GM18508 (cell line): Measurements from ENCODE around the gene GDF9.

ENCODE experiments used
- ATAC-seq: cut with Tn5 transposase; IDR thresholded peaks from one replicate; pipeline ENCODE4 v1.9.1; 2021; ENCODE audit warnings: moderate number of reproducible peaks; ENCODE audit not compliant: insufficient read depth, unreplicated experiment

GDF9 gene

DNA sequence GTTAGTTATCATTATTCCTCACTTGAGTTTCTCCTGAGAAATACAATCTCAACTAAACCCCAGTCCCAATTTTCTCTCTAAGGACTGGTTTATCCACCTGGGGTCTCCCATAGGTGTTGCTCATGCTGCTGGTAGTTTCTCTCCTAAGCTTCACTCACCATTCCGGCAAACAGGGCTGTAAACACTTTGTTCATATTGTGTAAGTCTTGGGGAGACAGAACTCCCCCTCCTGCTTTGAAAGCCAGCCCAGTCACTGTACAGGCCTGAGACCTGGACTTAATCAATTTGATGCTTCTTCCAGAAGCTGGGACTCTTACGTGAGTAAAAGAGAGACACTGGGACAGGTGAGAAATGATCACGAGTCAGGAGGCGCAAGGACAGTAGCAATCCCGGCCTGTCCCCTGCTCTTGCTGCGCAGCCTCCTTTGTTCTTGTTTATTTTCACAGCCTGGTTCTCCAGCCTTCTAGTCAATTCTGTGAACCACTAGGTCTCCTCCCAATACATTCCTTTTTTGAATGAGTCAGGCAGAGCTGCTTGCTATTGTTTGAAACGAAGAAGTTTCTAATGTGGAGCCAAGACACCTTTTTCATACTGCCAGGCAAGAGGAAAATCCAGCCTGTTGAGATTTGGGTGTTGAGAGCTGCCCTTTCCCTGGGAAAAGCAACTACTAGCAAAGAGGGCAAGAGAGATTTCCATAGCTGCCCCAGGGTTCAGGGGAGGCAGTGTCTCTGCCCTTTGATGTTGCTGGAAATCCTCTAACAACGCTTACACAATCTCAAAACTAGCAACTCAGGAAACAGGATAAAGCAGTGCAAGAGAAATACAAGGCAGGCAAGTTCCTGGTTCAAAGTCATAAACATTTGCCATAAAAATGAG, 26.6 kb downstream of the GDF9 start:
- ATAC-seq = no peak

DNA sequence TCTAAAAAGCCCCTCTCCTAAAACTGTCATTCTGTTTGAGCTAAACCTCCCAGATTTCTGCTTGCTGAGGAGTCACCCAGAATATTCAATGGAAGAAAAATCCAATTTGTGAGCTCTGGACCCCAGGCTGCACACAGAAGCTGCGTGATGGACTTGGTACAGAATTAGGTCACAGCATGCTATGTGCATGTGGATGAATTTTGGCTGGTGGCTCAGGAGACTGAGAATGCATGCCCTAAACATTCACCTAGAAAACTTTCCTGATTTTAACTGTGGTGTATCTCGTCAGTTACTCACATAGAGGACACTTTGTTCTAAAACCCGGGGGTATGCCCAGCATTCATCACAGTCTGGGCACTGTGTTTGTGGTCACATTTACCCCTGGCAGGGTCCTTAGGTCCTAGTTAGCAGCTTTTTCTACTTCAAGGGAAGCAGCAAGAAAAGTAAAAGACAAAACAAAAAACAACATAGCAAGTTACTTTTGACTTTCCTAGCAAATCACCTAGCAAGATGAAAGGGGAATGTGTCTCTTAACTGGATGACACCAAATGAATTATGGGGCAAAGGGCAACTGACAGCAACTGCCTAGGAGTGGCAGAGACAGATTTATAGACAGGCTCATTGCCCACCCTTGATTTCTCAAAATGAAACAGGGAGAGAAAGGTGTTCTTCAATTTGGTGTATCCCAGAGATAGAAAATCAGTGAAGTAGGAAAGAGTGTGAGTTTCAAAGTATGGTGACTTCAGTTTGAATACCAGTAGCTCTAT, 27.6 kb downstream of the GDF9 start:
- ATAC-seq = no peak

DNA sequence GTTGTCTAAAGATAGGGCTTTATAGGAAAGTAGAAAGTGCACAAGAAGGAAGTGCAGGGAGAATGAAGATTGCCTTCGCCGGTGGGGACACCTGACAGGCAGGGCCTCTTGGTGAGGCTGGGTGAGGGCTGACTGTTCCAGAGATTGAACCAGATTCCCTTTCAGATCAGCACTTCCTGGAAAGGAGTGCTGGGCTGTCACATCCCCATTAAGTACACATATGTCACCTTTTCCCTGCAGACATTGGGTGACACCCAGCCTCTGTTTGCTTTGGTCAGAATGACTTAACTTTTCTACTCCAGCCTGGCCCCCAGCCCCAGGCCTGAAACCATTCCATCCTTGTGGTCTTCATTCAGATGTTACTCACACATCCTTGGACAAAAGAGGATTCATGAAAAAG, 28.4 kb downstream of the GDF9 start:
- ATAC-seq = no peak

DNA sequence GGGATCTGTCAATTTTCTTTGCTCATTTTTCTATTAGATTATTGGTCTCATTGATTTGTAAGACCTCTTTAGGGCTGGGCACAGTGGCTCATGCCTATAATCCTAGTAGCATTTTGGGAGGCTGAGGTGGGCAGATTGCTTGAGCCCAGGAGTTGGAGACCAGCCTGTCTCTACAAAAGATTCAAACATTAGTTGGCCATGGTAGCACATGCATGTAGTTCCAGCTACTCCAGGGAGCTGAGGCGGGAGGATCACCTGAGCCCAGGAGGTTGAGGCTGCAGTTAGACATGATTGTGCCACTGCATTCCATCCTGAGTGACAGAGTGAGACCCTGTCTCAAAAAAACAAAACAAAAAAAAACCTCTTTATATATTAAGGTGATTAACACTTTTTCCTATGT, 29.4 kb downstream of the GDF9 start:
- ATAC-seq = no peak

DNA sequence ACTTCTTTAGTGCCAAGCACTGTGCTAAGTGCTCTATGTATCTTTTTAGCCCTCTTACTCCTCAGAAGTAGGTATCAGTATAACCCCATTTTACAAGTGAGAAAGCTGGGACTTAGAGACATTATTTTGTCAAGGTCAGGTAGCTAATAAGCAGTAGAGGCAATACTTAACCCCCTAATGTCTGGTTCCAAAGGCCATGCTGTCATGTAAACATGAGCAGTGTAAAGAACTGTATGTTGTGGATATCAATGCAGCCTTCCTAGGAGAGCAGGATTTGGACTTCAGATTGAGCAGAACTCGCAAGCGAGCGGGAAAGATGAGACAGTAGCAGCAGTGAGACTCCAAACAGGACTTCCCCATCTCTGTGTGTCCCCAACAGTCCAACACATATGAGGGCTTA, 32.2 kb downstream of the GDF9 start:
- ATAC-seq = no peak

DNA sequence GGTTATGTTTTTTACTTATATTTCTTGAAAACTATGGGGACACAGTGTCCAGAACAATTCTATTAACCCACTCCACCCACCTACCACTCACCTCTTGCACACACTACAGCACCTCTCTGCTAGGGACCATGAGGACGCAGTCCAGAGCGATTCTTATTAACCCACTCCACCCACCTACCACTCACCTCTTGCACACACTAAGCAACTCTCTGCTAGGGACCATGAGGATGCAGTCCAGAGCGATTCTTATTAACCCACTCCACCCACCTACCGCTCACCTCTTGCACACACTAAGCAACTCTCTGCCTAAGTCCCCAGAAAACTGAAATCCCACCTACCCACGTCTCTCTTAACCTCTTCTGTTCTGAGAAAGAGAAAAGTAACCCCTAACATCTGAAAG, 33.7 kb downstream of the GDF9 start:
- ATAC-seq = no peak

DNA sequence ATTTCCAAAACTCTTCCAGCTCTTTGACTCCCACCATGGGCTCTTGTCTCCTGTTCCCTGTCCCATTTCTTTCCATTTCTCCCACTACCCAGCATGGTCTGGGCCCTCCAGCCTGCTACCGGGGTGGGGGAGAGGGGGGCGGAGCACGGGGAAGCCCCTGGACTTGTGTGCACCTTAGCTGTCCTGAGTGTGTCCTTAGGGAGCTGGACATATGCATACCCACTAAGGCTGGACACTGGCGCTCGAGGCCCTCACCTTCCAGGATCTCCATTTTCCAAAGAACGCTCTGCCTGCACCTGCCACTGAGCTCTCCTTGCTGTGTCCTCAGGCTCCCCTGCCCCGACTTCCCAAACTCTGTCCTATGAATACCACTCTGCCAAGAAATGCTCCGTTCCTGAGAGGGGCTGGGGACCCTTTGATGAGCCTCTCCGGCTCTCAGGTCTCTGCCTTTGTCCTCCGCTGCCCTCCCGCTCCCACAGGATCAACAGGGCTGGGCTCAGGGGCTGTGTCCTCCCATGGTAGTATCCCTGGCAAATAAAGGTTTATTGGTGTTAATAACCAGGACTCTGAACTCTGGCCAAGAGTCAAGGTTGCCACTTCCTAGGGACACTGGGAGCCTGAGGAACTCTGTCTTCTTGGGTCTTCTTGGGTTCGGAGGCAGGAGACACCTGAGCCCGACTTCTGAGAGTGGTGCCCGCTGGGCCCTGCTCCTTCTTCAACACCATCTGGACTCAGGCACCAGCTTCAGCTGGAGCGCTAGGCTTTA, 35.0 kb downstream of the GDF9 start:
- ATAC-seq = no peak

DNA sequence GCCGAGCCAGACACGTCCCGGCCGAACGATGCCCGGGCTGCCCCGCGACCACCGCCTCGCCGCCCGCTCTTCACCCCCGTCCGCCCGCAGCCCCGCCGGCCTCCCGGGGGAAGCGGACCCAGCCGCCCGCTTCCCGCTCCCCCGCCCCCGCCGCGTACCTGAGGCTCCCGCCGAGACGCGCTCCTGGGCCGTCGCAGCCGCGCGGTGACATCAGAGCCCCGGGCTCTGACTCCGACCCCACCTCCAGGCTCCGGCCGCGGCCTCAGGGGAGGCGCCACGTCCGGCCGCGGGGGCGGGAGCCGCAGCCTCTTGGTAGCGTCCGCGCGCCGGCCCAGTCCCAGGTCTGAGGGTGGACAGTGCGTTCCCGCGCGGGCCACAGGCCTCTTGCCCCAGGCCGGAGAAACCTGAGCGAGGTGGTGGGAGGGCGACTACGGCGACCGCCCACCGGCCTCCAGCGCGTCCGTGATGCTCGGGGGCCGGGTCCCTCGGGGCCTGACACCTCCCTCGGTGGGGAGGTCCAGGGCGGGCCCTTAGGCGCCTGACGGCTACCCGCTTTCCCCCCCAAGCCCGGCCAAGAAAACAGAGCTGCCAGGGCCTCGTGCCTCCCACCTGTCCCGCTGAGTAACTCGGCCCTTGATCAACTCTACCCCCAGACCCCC, 35.7 kb downstream of the GDF9 start, which contains the start of gene SHROOM1:
Gene SHROOM1, minus strand, starts transcription at position 212 of the 659 bp plus-strand sequence. CDS start 4,507 bp downstream, outside the sequence.
- ATAC-seq = no peak

DNA sequence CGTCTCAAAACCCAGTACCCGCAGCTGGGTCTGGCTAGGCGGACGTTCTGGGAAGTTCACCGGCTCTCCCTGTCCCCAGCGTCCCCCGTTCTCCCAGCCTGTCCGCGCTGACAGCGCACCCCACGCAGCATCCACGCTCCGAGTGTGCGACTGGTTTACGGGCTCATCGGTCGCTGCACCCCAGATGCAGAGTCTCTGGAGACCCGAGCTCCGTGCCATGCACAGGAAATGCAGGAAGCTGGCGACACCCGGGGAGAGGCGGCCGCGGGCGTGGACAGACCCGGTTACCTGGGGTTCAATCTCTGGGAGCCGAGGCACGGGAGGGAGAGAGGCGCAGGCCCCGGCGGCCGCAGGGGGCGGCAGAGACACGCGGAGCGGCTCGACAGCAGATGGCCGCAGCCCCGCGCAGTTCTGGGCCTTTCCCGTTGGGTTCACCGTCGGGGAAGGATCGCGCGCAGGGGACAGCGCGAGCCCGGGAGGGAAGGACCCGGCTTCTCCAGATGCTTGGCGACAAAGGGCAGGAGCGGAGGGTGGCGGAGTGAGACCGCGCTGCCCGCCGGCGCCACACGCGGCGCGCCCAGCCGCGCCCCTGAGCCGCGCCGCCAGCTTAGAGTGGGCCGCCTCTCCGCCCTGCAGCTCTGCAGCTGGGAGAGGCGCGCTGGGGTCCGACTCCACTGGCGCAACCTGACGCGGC, 36.4 kb downstream of the GDF9 start:
- no peak for ATAC-seq

DNA sequence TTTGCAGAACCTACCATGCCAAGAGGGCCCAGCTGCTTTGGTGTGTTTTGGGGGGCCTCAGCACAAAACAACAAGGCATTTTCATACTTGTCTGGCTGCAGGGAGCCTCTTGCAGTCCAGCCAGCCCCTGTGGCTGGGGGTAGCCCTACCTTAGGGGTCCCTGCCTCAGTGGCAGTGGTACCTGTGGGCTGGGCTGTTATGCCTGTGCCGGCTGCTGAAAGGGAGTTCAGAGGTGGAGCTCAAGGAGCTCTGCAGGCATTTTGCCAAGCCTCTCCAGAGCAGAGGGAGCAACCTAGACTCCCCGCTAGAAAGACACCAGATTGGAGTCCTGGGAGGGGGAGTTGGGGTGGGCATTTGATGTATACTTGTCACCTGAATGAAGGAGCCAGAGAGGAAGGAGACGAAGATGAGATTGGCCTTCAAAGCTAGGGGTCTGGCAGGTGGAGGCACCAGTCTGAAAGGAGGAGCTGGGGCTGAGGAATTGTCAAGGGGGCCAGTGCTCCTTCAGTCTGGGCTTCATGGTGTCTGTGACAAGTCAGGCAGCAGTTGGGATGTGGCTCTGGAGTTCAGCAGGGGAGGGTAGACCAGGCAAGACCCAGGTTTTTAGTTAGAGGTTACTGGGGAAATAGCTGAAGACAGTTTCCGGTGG, 37.3 kb downstream of the GDF9 start:
- ATAC-seq = no peak

DNA sequence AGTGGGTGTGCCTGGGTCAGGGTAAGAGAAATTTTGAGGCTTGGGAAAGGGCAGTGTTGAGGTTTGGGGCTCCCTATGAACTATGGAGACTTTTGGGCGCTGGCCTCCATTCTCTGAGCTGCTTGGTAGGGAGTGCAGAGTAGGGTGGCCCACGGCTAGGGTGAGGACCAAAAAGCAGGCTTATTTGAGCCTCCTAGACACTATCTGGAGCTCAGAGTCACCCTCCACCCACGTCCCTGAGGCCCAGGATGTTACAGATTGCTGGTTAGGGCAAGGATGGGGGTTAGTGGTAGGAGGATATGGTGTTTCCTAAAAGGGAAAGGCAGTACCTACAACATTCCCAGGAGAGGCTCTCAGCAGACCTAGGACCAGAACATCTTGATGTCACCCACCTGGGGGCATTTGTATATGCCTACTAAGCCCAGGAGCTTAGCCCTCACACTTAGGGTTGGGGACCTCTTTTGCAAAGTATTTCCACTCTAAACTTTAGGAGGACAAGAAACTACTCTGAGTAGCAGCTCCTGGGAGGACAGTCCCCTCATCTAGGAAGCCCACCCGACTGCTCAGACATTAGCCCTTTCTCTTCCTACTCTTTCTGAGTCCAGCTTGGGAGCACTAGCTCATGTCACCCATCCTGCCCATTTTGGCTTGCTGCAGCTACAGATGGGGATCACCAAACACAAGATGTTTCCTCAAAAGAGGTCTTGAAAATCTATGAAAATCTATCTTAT, 38.2 kb downstream of the GDF9 start:
- no peak for ATAC-seq

DNA sequence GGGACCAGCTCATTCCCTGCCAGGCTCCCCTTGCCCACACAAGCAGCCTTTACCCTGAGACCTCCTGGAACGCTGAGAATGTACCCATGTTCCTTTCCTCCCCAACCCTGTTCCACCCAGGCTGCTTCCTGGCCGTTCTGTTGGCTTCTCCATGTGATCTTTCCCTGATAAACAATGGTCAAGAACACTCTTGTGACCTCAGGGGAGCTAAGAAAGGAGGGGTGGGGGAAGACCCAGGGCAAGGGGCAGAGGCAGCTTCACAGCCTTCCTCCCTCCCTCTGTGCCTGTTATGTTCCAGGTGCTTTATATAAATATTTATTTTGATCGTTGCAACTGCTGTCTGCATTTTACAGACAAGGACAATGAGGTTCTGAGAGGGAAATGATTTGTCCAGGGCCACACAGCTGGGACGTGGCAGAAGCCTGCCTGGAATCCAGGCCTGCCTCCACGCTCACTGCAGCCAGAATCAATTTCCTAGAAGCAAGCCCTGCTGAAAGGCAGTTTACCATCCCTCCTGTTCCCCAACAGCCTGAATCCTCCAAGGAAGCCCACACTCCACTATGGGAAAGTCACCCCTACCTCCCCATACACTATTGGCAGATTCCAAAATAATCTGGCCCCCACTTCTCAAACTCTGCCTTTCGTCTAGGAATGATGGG, 39.7 kb downstream of the GDF9 start:
- no peak for ATAC-seq

DNA sequence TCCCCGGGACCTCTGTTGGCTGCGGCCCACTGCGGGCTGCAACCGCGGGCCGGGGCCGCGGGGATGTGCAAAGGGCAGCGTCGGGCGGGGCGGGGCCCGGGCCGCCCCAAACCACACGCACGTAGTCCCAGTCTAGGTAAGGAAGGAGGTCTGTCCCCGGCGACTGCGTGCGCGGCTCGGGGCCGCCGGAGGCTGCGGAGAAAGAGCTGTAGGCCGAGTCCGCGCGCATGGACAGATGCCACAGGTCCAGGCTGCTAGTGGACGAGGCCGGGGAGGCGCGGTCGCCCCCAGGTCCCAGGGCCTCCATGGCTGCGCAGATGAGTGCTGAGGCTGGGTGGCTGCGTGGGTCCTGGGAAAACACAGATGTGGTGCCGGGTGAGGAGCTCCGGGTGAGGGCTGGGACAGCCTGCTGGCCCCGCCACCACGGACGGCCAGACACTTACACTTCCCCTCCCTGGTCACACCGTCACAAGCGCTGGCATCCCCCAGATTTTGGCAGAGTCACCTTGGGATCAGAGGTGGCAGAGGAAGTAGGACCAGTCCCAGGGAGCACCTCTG, 40.4 kb downstream of the GDF9 start:
- no peak for ATAC-seq

DNA sequence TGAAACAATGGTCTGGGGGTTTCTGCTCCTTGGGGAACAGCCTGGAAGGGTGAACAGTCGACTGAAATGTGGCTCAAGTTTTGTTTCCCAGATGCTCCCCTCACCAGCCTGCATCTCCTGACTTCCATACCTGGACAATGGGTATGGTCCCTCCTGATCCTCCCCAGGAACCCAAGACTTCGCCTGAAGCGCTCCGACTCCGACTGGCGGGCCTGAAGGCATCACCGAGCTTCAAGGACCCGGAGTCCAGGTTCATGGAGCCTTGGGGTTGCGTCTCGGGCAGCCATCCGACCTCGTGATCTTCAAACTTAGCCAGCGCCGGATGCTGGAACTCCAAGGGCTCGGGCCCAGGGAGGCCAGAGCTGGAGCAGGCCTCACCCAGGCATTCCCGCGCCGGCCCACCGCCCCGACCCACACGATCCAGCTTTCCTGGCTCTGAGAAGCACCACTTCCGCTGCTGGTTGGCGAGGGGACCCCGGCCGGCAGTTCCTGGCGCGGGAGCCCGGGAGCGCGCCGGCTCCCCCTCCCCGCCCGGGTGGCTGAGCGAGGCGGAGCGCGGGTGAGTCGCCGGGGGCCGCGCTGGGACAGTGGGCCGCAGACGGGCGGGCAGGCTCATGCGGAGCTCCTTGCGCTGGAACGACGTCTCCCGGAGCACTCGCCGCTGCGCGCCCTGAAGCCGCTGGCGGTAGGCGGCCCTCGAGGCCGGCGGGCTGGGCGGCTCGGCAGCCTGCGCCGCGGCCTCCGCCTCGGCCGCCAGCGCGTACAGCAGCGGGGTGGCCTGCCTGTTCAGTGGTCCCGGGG, 41.0 kb downstream of the GDF9 start:
- ATAC-seq = no peak

DNA sequence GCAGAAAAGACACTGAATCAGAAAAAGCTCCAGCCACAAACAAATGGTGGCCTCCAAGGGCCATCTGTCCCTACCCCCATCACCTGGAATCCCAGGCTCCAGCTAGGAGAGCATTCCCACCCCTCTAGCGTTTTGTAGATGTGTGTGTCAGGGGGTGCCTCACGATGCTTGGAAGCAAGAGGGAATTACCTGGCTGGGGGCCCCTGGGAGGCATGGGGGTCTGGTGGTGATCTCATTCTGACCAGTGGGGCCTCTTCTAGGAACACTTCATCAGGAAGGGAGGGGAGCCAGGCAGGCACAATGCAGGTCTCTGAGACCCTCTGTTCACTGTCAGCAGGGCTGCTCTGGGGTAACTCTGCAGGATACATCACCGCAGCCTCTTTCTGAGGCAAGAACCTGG, 41.8 kb downstream of the GDF9 start:
- ATAC-seq = no peak

DNA sequence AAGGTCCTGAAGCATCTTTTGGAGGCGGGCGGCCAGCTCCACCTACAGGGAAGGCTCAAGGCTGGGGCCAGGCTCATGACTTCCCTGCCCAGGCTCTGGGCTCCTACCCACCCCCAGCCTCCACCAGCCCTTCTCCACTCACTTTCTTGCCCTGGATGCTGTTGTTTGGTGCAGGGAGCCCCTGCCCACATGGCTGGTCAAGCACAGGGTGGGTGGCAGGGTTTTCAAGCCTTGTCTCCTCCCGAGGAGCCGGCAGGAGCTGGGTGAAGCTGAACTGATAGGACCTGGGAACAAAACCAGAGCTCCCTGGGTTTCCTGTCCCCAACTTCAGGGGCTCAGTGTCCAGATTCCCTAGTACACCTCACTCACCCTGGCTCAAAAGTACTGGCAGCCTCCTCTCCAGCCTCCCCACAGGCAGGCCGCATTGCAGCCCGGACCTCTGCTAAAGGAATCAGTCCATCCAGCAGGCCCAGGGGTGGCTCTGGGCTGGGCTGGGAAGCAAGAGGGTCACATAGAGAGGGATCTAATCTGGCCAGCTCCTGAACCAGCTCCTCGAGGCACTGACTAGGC, 42.7 kb downstream of the GDF9 start:
- ATAC-seq = no peak
